HEK293 (cell line): Measurements from ENCODE around the gene ANKRD44.

ENCODE experiments used
- CTCF ChIP-seq: fragments of 450-650 bp; formaldehyde crosslinking; IDR thresholded peaks from 2 replicates; pipeline ENCODE4 v1.5.1; 2016; ENCODE audit warnings: missing biosample characterization, missing genetic modification characterization
- TCF7L2 ChIP-seq: IDR thresholded peaks from 2 replicates; pipeline ENCODE4 v1.6.1; 2011; ENCODE audit warnings: low read depth, mild to moderate bottlenecking, inconsistent platforms, low read length, moderate library complexity, borderline replicate concordance
- TSHZ1 ChIP-seq: fragments of 450-650 bp; formaldehyde crosslinking; IDR thresholded peaks from 2 replicates; pipeline ENCODE4 v1.5.1; 2016; ENCODE audit warnings: missing biosample characterization, missing genetic modification characterization, borderline replicate concordance
- ZBTB7A ChIP-seq: fragments of 450-650 bp; formaldehyde crosslinking; IDR thresholded peaks from 2 replicates; pipeline ENCODE4 v1.5.1; 2016; ENCODE audit warnings: low read depth, missing biosample characterization, missing genetic modification characterization
- ZNF121 ChIP-seq: fragments of 450-650 bp; formaldehyde crosslinking; IDR thresholded peaks from 2 replicates; pipeline ENCODE4 v1.5.1; 2016; ENCODE audit warnings: missing biosample characterization, missing genetic modification characterization
- ZNF138 ChIP-seq: fragments of 450-650 bp; formaldehyde crosslinking; IDR thresholded peaks from 2 replicates; pipeline ENCODE4 v1.5.1; 2016; ENCODE audit warnings: missing biosample characterization, missing genetic modification characterization, borderline replicate concordance
- ZNF514 ChIP-seq: fragments of 450-650 bp; formaldehyde crosslinking; IDR thresholded peaks from 2 replicates; pipeline ENCODE4 v1.5.1; 2016; ENCODE audit warnings: missing biosample characterization, missing genetic modification characterization
- ZSCAN16 ChIP-seq: fragments of 450-650 bp; formaldehyde crosslinking; IDR thresholded peaks from 2 replicates; pipeline ENCODE4 v1.5.1; 2016; ENCODE audit warnings: missing biosample characterization, missing genetic modification characterization

- no peak for TF ChIP-seq CTCF (tag by site-specific recombination)
- no peak for TF ChIP-seq ZNF121 (tag by site-specific recombination)
- no peak for TF ChIP-seq TSHZ1 (tag by site-specific recombination)
- no peak for TF ChIP-seq ZSCAN16
- TF ChIP-seq ZNF514: no peak
- no peak for TF ChIP-seq TCF7L2
- TF ChIP-seq ZBTB7A (tag by site-specific recombination): no peak
- no peak for TF ChIP-seq ZNF138
These were observed 338.9 kb downstream of the ANKRD44 start for GRCh38 chr2:196971574-196972279.
